ENCODE data around the gene RNF44. TPM values are rescaled to one million over a fixed set of nuclear protein-coding genes. Genes with fewer than 3 reads are reported as not detected.
"Not testable (repeated sequence)": the region's sequence is repeated elsewhere in the genome, so short reads cannot be mapped to it uniquely, and the experiment has no call there.

The RNF44 gene
- total RNA-seq, 1 donor from 2014 or later = 153 TPM

DNA sequence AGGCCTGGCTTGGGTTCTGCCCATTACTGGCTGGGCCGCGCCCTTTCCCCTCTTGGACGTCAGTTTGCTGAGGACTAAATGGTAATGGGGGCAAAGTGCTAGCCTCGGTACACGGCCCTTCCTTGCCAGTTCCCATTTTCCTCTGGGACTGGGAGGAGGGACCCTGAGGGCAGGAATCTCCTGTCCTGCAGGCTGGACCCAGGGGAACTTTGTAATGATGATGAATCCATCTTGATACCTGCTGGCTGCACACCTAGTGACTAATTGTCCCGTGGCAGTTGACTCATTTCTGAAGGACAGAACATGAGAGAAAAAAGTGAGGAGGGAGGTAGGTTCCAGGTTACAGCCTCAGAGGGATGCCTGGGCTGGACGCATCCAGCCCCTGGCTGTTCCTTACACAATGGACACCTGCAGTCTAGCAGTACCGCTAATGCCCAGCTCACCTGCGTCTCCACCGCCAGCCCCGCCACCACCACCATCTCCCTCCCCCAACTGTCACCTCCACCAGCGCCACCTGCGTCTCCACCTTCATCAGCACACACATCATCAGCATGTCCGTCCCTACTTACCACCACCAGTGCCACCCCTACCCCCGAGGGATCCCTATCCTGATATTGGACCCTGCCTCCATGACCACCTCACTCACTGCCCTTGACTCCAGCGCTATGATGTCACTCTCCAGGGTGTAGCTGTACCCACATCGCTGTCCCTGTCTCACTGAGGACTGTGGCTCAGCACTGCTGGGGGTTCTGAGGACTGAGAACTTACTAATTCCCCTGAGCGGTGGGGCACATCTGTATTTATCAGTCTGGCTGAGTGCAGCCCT lies 16.3 kb upstream of the RNF44 start:
- no peak overlapping the region for H3K27ac Mint-ChIP-seq
- H3K4me1 Mint-ChIP-seq (ENCODE audit: low read depth) = peaks cover 4% of the 10 kb centered on the region
- TF ChIP-seq, protein P1, sequence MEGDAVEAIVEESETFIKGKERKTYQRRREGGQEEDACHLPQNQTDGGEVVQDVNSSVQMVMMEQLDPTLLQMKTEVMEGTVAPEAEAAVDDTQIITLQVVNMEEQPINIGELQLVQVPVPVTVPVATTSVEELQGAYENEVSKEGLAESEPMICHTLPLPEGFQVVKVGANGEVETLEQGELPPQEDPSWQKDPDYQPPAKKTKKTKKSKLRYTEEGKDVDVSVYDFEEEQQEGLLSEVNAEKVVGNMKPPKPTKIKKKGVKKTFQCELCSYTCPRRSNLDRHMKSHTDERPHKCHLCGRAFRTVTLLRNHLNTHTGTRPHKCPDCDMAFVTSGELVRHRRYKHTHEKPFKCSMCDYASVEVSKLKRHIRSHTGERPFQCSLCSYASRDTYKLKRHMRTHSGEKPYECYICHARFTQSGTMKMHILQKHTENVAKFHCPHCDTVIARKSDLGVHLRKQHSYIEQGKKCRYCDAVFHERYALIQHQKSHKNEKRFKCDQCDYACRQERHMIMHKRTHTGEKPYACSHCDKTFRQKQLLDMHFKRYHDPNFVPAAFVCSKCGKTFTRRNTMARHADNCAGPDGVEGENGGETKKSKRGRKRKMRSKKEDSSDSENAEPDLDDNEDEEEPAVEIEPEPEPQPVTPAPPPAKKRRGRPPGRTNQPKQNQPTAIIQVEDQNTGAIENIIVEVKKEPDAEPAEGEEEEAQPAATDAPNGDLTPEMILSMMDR (IDR thresholded peaks at IDR 0.05; ENCODE audit: unreplicated experiment) = no peak
- no peak overlapping the region for H3K4me3 Mint-ChIP-seq (ENCODE audit: low read depth)
- DNase-seq (ENCODE audit: low spot score, unreplicated experiment) = no peak
- H3K9me3 Mint-ChIP-seq (ENCODE audit: low read depth) = no peaks in the 10 kb centered on the region
- no peaks in the 10 kb centered on the region for H3K36me3 Mint-ChIP-seq (ENCODE audit: insufficient read depth)
- peaks cover 20% of the 10 kb centered on the region for H3K27me3 Mint-ChIP-seq

DNA sequence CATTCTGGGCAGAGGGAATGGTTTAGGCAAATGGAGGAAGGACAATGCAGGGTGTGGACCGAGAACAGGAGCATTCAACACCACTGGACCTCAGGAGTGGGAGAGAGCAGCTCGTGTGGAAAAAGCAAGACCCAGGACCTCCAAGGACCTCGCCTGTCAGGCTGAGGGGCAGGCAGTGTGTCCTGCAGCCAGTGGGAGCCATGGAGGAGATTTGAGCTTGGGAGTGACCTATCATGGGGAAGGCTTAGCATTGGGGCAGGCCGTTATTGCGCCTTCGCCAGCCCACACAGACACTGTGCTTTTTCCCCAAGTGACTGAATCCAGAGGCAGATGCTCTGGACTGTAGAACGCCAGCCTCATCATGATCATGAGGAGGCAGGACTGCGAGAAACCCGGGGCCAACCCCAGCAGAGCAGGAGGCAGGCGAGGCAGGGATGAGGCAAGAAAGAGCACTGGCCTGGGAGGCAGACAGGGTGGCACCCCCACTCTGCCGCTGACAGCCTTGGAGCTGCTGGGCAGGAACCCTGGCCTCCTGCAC lies 15.2 kb upstream of the RNF44 start:
- Mint-ChIP-seq H3K27ac (no peak overlapping the region), H3K4me1 (ENCODE audit: low read depth) (peaks cover 4% of the 10 kb centered on the region), H3K36me3 (ENCODE audit: insufficient read depth) (no peaks in the 10 kb centered on the region), H3K27me3 (peaks cover 24% of the 10 kb centered on the region), H3K4me3 (ENCODE audit: low read depth) (no peak overlapping the region), H3K9me3 (ENCODE audit: low read depth) (no peaks in the 10 kb centered on the region)
- TF ChIP-seq, protein P1 (IDR thresholded peaks at IDR 0.05; ENCODE audit: unreplicated experiment) = no peak
- DNase-seq (ENCODE audit: low spot score, unreplicated experiment) = no peak

DNA sequence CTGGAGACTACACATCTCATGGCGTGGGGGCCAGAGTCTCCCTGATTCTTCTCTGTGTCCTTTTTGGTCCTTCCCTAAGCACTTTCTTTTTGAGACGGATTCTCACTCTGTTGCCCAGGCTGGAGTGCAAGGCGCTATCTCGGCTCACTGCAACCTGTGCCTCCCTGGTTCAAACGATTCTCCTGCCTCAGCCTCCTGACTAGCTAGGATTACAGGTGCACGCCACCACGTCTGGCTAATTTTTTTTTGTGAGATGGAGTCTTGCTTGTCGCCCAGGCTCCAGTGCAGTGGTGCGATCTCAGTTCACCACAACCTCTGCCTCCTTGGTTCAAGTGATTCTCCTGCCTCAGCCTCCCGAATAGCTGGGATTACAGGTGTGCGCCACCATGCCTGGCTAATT lies 13.7 kb upstream of the RNF44 start:
- not testable (repeated sequence) for H3K27ac Mint-ChIP-seq; H3K4me1 Mint-ChIP-seq (ENCODE audit: low read depth); H3K9me3 Mint-ChIP-seq (ENCODE audit: low read depth); H3K4me3 Mint-ChIP-seq (ENCODE audit: low read depth); H3K36me3 Mint-ChIP-seq (ENCODE audit: insufficient read depth); DNase-seq (ENCODE audit: low spot score, unreplicated experiment)
- peaks cover 25% of the 10 kb centered on the region for H3K27me3 Mint-ChIP-seq

DNA sequence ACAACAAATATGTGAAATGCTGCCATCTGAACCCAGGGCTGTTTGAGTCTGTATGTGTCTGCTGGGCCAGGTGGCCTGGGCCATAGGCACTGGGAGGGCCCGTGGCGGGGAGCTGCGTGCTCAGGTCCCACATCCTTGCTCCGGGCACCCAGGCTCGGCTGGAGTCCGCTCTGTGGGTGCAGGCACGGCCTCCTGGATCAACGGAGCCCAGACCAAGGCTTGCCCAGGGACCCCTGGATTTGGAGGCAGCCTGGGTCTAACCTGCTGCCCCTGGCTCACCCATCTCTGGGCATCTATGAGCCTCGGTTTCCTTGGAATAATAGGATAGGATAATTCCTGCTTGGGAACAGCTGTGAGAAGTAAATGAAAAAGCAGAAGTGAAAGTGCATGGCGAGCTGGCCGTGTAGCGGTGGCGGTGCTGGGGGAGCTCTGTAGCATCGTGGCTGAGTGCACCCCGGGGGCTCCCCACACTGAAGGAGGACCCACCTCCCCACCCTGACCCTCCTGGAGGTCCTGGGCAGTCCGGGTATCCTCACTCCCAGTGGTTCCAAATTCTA lies 13.2 kb upstream of the RNF44 start:
- no peak overlapping the region for H3K4me3 Mint-ChIP-seq (ENCODE audit: low read depth)
- H3K27me3 Mint-ChIP-seq = peaks cover 25% of the 10 kb centered on the region
- no peak for DNase-seq (ENCODE audit: low spot score, unreplicated experiment)
- H3K27ac Mint-ChIP-seq = no peak overlapping the region
- no peaks in the 10 kb centered on the region for H3K36me3 Mint-ChIP-seq (ENCODE audit: insufficient read depth)
- TF ChIP-seq, protein P1 (IDR thresholded peaks at IDR 0.05; ENCODE audit: unreplicated experiment) = no peak
- H3K4me1 Mint-ChIP-seq (ENCODE audit: low read depth) = peaks cover 4% of the 10 kb centered on the region
- H3K9me3 Mint-ChIP-seq (ENCODE audit: low read depth) = no peaks in the 10 kb centered on the region

DNA sequence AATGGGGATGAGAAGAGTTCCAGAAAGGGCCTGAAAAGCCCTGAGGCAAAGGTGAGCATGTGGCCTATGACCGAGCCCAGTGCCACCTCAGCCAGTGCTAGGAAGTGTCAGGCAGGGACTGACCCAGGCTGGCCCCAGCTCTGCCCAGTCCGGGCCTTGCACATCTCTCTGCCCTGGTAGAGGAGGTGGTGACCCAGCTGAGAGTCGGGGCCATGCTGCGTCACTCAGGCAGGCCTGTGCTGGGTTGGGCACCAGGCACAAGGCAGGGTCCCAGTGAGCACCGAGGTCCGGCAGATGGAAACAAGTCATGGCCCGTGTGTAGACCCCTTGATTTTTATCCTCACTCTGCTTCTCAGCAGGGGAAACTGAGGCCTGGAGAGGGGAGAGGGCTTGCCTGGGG lies 12.7 kb upstream of the RNF44 start:
- no peak for DNase-seq (ENCODE audit: low spot score, unreplicated experiment)
- no peak overlapping the region for H3K4me3 Mint-ChIP-seq (ENCODE audit: low read depth)
- TF ChIP-seq, protein P1 (IDR thresholded peaks at IDR 0.05; ENCODE audit: unreplicated experiment) = no peak
- no peak overlapping the region for H3K27ac Mint-ChIP-seq
- peaks cover 23% of the 10 kb centered on the region for H3K27me3 Mint-ChIP-seq
- H3K9me3 Mint-ChIP-seq (ENCODE audit: low read depth) = no peaks in the 10 kb centered on the region
- peaks cover 4% of the 10 kb centered on the region for H3K4me1 Mint-ChIP-seq (ENCODE audit: low read depth)
- H3K36me3 Mint-ChIP-seq (ENCODE audit: insufficient read depth) = no peaks in the 10 kb centered on the region

Data from progenitor cell of endocrine pancreas (in vitro differentiated cells).